Endothelial cell of umbilical vein (primary cell): ENCODE measurements around the gene ARMC8. TPM values are rescaled to one million over a fixed set of nuclear protein-coding genes. Genes with fewer than 3 reads are reported as not detected.

Source experiments
- BruUV-seq: library from RNA; stranded (reverse); fragments of 400-500 nt; replicated peaks from 2 replicates; lab custom pipeline; 2021; lab: Mats Ljungman, UMichigan
- CTCF ChIA-PET: fragments of 300-600, 350-600 bp; sonication (Branson Sonifier 250); formaldehyde crosslinking; loops from one replicate; lab custom pipeline; 2021; ENCODE audit warnings: antibody characterized with exemption, inconsistent platforms; lab: Charles Lee
- POLR2A ChIA-PET: fragments of 300-600, 350-600 bp; sonication (Branson Sonifier 250); formaldehyde crosslinking; loops from one replicate; lab custom pipeline; 2021; ENCODE audit warnings: antibody characterized with exemption, inconsistent platforms; lab: Charles Lee
- DNase-seq: peaks from one replicate; pipeline ENCODE4 v3.0.0-alpha.2; 2011; ENCODE audit warnings: low read depth, low spot score
- FAIRE-seq: peaks from 2 replicates; lab custom pipeline; 2011; peaks lifted over from hg19 to GRCh38; lab: Jason Lieb, UNC
- H2AFZ ChIP-seq: 2 replicates; pipeline ENCODE4 v1.6.0; 2012; ENCODE audit warnings: low read depth, low read length, control low read depth, inconsistent platforms
- H3K27ac ChIP-seq: 2 replicates; pipeline ENCODE4 v1.5.1; 2011; ENCODE audit warnings: low read depth, mild to moderate bottlenecking, control low read depth, low read length, moderate library complexity; ENCODE audit not compliant: insufficient read depth
- H3K27me3 ChIP-seq, 2 experiments: 2 replicates each; pipeline versions ENCODE4 v1.6.0 to v1.6.1; 2011; ENCODE audit warnings: low read length in 2 of 2, mixed read lengths in 1 of 2; ENCODE audit not compliant: control insufficient read depth in 2 of 2, insufficient read depth in 2 of 2
- H3K36me3 ChIP-seq, 2 experiments: 2 replicates in 1 of 2; 3 replicates in 1 of 2; pipeline ENCODE4 v1.5.1; 2011; ENCODE audit warnings: low read length in 2 of 2, mild to moderate bottlenecking in 1 of 2, moderate library complexity in 1 of 2; ENCODE audit not compliant: control insufficient read depth in 2 of 2, insufficient read depth in 2 of 2; ENCODE audit errors: extremely low read depth in 1 of 2
- H3K4me1 ChIP-seq: 3 replicates; pipeline ENCODE4 v1.5.1; 2011; ENCODE audit warnings: mild to moderate bottlenecking, low read length; ENCODE audit not compliant: control insufficient read depth, insufficient read depth; ENCODE audit errors: extremely low read depth
- H3K4me2 ChIP-seq: 2 replicates; pipeline ENCODE4 v1.6.1; 2011; ENCODE audit warnings: low read length, control low read depth, mixed read lengths; ENCODE audit not compliant: insufficient read depth
- H3K4me3 ChIP-seq, 3 experiments: fragments of 200-600 bp in 1 of 3; sonication (generic), shearing (Covaris generic) in 1 of 3; replicated peaks in 1 of 3; 2 replicates each; pipeline ENCODE4 v1.5.1; 2011 to 2016; ENCODE audit warnings: control low read depth in 3 of 3, low read length in 3 of 3, mild to moderate bottlenecking in 2 of 3, inconsistent platforms in 1 of 3, low read depth in 1 of 3, moderate library complexity in 1 of 3; ENCODE audit not compliant: insufficient read depth in 1 of 3
- H3K79me2 ChIP-seq: 2 replicates; pipeline ENCODE4 v1.6.0; 2012; ENCODE audit warnings: low read length, inconsistent platforms; ENCODE audit not compliant: control insufficient read depth, insufficient read depth
- H3K9ac ChIP-seq: replicated peaks from 2 replicates; pipeline ENCODE3; 2011; ENCODE audit warnings: low read length, control low read depth; ENCODE audit not compliant: insufficient read depth; ENCODE audit errors: extremely low read depth
- H3K9me1 ChIP-seq: replicated peaks from 3 replicates; pipeline ENCODE4 v1.6.0; 2011; ENCODE audit warnings: mild to moderate bottlenecking, low read length; ENCODE audit not compliant: control insufficient read depth, insufficient read depth; ENCODE audit errors: extremely low read depth
- H3K9me3 ChIP-seq: replicated peaks from 2 replicates; pipeline ENCODE4 v1.5.1; 2012; ENCODE audit warnings: low read length, inconsistent platforms; ENCODE audit not compliant: control insufficient read depth, insufficient read depth
- H4K20me1 ChIP-seq: replicated peaks from 2 replicates; pipeline ENCODE3; 2011; ENCODE audit warnings: mild to moderate bottlenecking, low read length; ENCODE audit not compliant: control insufficient read depth, insufficient read depth; ENCODE audit errors: extremely low read depth
- EZH2 ChIP-seq: IDR thresholded peaks from 2 replicates; pipeline ENCODE4 v1.6.1; 2012; ENCODE audit warnings: borderline replicate concordance, low read depth, mild to moderate bottlenecking, moderate library complexity, low read length, inconsistent platforms; ENCODE audit not compliant: severe bottlenecking
- FOS ChIP-seq: IDR thresholded peaks from 2 replicates; pipeline ENCODE4 v1.6.1; 2011; ENCODE audit warnings: mild to moderate bottlenecking, low read length, moderate library complexity, borderline replicate concordance; ENCODE audit not compliant: insufficient read depth
- JUN ChIP-seq: IDR thresholded peaks from 2 replicates; pipeline ENCODE4 v1.6.1; 2011; ENCODE audit warnings: borderline replicate concordance, low read depth; ENCODE audit not compliant: insufficient read length, insufficient read depth
- MYC ChIP-seq: IDR thresholded peaks from one replicate; pipeline ENCODE4 v1.6.1; 2011; ENCODE audit warnings: mild to moderate bottlenecking, low read depth, low read length
- POLR2A ChIP-seq: IDR thresholded peaks from 2 replicates; pipeline ENCODE4 v1.6.1; 2012; ENCODE audit warnings: low read depth, mild to moderate bottlenecking, control low read depth, low read length
- POLR2AphosphoS5 ChIP-seq: IDR thresholded peaks from 2 replicates; pipeline ENCODE4 v1.6.1; 2012; ENCODE audit warnings: low read depth, mild to moderate bottlenecking, control low read depth, low read length, moderate library complexity; ENCODE audit not compliant: insufficient read depth
- dilution Hi-C: fragments of 300-500 bp; cut with MboI; formaldehyde crosslinking; loops from one replicate; pipeline ENCODE4 v1.15.0; 2019; ENCODE audit warnings: low sequenced_read_pairs; ENCODE audit not compliant: extremely low pct_ligation_motif_present
- intact Hi-C: fragments of 100-400 bp; cut with micrococcal nuclease; formaldehyde crosslinking; loops from one replicate; pipeline ENCODE4 v1.10.0; 2022
- polyA plus RNA-seq, 4 experiments: library from polyadenylated mRNA; depleted of rRNA in 3 of 4; stranded (reverse) in 3 of 4; unstranded in 1 of 4; fragments of >200 nt; gene quantifications; 2 replicates each; pipeline versions ENCODE4 v1.2.1 to v1.2.3, GENCODE V29; 2011 to 2012; ENCODE audit warnings: missing spikeins in 1 of 4
- total RNA-seq: library from RNA; stranded (reverse); gene quantifications from 2 replicates; pipeline ENCODE4 v1.2.3, GENCODE V29; 2021
- TF ChIP-seq, protein P1 (sequence below), 2 donors: IDR thresholded peaks; 1 replicate in 1 of 2; 2 replicates in 1 of 2; pipeline ENCODE4 v1.5.1; 2011; ENCODE audit warnings: low read length in 2 of 2, mild to moderate bottlenecking in 2 of 2, moderate library complexity in 2 of 2, control low read depth in 1 of 2, inconsistent platforms in 1 of 2, low read depth in 1 of 2; ENCODE audit not compliant: insufficient read depth in 1 of 2; ENCODE audit errors: extremely low read depth in 1 of 2

Gene ARMC8
- total and polyA plus RNA-seq, 2 donors (not counting 3 experiments of a cell fraction or from before 2014, with no cell fraction given) = 39.6 to 46.0 TPM

DNA sequence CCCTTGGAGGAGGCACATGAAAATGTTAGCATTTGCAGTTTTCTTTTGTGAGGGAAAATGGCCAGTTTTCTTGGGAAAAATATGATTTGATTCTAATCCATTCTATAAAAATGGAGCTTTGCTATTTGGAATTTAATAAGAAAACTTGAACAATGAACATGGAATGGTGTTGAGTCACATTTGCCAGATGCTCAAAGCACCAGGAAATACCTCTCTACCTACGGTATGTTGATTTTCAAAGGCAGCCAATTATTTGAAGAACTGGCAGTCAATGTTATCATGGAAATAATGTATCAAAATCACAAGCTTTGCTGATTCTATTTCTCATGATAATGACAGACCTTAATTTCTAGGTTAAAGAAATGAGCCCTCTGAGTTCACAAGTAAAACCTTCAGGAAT is 127.7 kb downstream of the ARMC8 start:
- Histone ChIP-seq H3K4me1 (peaks cover 4% of the 10 kb centered on the region), H4K20me1 (no peaks in the 10 kb centered on the region), H3K36me3 (no peaks in the 10 kb centered on the region), H3K27ac (peak overlapping the region; percentile 7), H3K9me3 (no peaks in the 10 kb centered on the region), H2AFZ (no peak overlapping the region), H3K4me2 (no peak overlapping the region), H3K4me3 (no peak overlapping the region), H3K9me1 (no peaks in the 10 kb centered on the region), H3K9ac (no peak overlapping the region), H3K79me2 (no peaks in the 10 kb centered on the region), H3K27me3 (peaks cover 0 to 9% of the 10 kb centered on the region in 2 experiments)
- no TSS peak for BruUV-seq
- no peak for TF ChIP-seq EZH2
- no peak for TF ChIP-seq POLR2A
- TF ChIP-seq POLR2AphosphoS5 = no peak
- TF ChIP-seq JUN = peak; percentile 53
- TF ChIP-seq, protein P1, sequence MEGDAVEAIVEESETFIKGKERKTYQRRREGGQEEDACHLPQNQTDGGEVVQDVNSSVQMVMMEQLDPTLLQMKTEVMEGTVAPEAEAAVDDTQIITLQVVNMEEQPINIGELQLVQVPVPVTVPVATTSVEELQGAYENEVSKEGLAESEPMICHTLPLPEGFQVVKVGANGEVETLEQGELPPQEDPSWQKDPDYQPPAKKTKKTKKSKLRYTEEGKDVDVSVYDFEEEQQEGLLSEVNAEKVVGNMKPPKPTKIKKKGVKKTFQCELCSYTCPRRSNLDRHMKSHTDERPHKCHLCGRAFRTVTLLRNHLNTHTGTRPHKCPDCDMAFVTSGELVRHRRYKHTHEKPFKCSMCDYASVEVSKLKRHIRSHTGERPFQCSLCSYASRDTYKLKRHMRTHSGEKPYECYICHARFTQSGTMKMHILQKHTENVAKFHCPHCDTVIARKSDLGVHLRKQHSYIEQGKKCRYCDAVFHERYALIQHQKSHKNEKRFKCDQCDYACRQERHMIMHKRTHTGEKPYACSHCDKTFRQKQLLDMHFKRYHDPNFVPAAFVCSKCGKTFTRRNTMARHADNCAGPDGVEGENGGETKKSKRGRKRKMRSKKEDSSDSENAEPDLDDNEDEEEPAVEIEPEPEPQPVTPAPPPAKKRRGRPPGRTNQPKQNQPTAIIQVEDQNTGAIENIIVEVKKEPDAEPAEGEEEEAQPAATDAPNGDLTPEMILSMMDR (IDR thresholded peaks at IDR 0.05; ENCODE audit: extremely low read depth in 1 of 2, insufficient read depth in 1 of 2, low read depth in 1 of 2, low read length in 2 of 2) = no peak
- POLR2A ChIA-PET = no interaction called here
- DNase-seq = peak; percentile 77
- dilution Hi-C loops (no loop called here), intact Hi-C loops (no loop called here)
- peak; percentile 76 for FAIRE-seq
- CTCF ChIA-PET = interaction anchor here (0.6 to 1.5 kb wide), 3 partner anchors 11 to 632 kb away, joined by 3 to 6 read pairs (median 5); partner anchors contain the start of genes FOXL2 and FOXL2NB

DNA sequence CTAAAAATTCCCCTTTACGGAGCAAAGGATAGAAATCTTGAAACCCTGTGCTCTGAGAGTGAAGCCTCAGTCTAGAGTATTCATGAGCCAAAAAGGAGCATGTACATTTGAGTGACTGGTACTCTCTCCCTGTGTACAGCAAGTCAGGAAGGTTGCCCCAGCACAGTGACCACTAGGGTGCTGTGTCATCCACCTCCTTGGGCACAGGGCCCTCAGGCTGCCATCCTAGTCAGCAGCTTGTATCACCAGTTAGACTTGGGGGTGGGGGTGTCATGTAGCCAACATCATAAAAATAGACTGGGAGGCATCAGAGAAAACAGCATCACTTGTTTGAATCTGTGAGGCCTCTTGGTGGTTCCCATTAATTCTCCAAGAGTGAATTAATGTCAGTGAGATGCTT is 130.6 kb downstream of the ARMC8 start:
- Histone ChIP-seq H3K79me2 (no peaks in the 10 kb centered on the region), H4K20me1 (no peaks in the 10 kb centered on the region), H3K9me1 (no peaks in the 10 kb centered on the region), H2AFZ (no peak overlapping the region), H3K36me3 (no peaks in the 10 kb centered on the region), H3K27ac (no peak overlapping the region), H3K27me3 (no peaks in the 10 kb centered on the region), H3K9ac (no peak overlapping the region), H3K4me2 (no peak overlapping the region), H3K4me1 (peaks cover 4% of the 10 kb centered on the region), H3K9me3 (no peaks in the 10 kb centered on the region), H3K4me3 (no peak overlapping the region)
- FAIRE-seq (no peak), DNase-seq (no peak)
- intact Hi-C loops (no loop called here), dilution Hi-C loops (no loop called here)
- TF ChIP-seq, protein P1 (IDR thresholded peaks at IDR 0.05; ENCODE audit: extremely low read depth in 1 of 2, insufficient read depth in 1 of 2, low read depth in 1 of 2, low read length in 2 of 2) = no peak
- no peak for TF ChIP-seq POLR2A
- no peak for TF ChIP-seq FOS
- no peak for TF ChIP-seq JUN
- TF ChIP-seq MYC = no peak
- no peak for TF ChIP-seq EZH2
- BruUV-seq = no TSS peak
- CTCF ChIA-PET = no interaction called here
- POLR2A ChIA-PET = no interaction called here
